Aorta (tissue), 5 donors: Measurements from ENCODE around the gene PLEKHA5. TPM values are rescaled to one million over a fixed set of nuclear protein-coding genes. Genes with fewer than 3 reads are reported as not detected.

ENCODE experiments used
- ATAC-seq: fragments of 200-7000 bp; cut with Tn5 transposase; one replicate; pipeline ENCODE4 v1.9.1; 2022; ENCODE audit warnings: moderate library complexity; ENCODE audit not compliant: low FRiP score
- DNase-seq, 2 donors: peaks; one replicate each; pipeline ENCODE4 v3.0.0-alpha.2; 2020
- H3K27ac ChIP-seq, 2 donors: one replicate each; pipeline ENCODE4 v1.5.1; 2013; ENCODE audit warnings: low read length in 2 of 2, mild to moderate bottlenecking in 2 of 2, moderate library complexity in 2 of 2, control low read depth in 1 of 2, inconsistent platforms in 1 of 2, low read depth in 1 of 2
- H3K27me3 ChIP-seq, 2 donors: one replicate each; pipeline ENCODE4 v1.6.1; 2013; ENCODE audit warnings: control low read depth in 1 of 2, low read length in 1 of 2, mild to moderate bottlenecking in 1 of 2, moderate library complexity in 1 of 2; ENCODE audit not compliant: insufficient read depth in 2 of 2, control insufficient read depth in 1 of 2
- H3K36me3 ChIP-seq, 2 donors: one replicate each; pipeline ENCODE4 v1.6.1; 2013; ENCODE audit warnings: control low read depth in 1 of 2, low read length in 1 of 2, mild to moderate bottlenecking in 1 of 2; ENCODE audit not compliant: insufficient read depth in 2 of 2, control insufficient read depth in 1 of 2
- H3K4me1 ChIP-seq, 2 donors: one replicate each; pipeline ENCODE4 v1.6.1; 2013; ENCODE audit warnings: low read length in 2 of 2, control low read depth in 1 of 2, mild to moderate bottlenecking in 1 of 2, moderate library complexity in 1 of 2; ENCODE audit not compliant: insufficient read depth in 2 of 2, control insufficient read depth in 1 of 2
- H3K4me3 ChIP-seq, 2 donors: one replicate each; pipeline ENCODE4 v1.5.1; 2013; ENCODE audit warnings: low read length in 2 of 2, control low read depth in 1 of 2, mild to moderate bottlenecking in 1 of 2
- H3K9me3 ChIP-seq: one replicate; pipeline ENCODE4 v1.6.1; 2013; ENCODE audit warnings: mild to moderate bottlenecking, low read length; ENCODE audit not compliant: control insufficient read depth
- WGBS, 2 donors: extraction: QIAGEN DNeasy Blood & Tissue Kit; methylation state at CpG; one replicate each; pipeline ENCODE4 v1.1.7; 2013; 5-methylcytosine and 5-hydroxymethylcytosine counted together
- intact Hi-C, 2 donors: fragments of 100-400 bp; cut with DNase I; formaldehyde crosslinking; loops; one replicate each; pipeline versions ENCODE4 v1.14.2 to v1.15.0; 2022
- polyA plus RNA-seq, 2 donors: library from polyadenylated mRNA; stranded (reverse); fragments of 200-250 nt; gene quantifications; one replicate each; pipeline ENCODE4 v1.2.3, GENCODE V29; 2013
- total RNA-seq, 2 donors: library from RNA; stranded (reverse); fragmentation: NEBNext Ultra II Directional; extraction: Animal tissue kit (Norgen Biotek cat#: 25700); gene quantifications; one replicate each; pipeline ENCODE4 v1.2.1, GENCODE V29; 2021
- donor health status: healthy with polysubstance abuse.
- donor health status: Bipolar disorder and iron deficiency.
- donor health status: DM: no; HTN: no; CAD: no.
- donor health status: DM: no; HTN: no; CAD: no.
- donor health status: DM: yes; HTN: yes; CAD: no.

The PLEKHA5 gene
- total and polyA plus RNA-seq, 4 donors: 11.0 to 56.0 (median 18.7) TPM

DNA sequence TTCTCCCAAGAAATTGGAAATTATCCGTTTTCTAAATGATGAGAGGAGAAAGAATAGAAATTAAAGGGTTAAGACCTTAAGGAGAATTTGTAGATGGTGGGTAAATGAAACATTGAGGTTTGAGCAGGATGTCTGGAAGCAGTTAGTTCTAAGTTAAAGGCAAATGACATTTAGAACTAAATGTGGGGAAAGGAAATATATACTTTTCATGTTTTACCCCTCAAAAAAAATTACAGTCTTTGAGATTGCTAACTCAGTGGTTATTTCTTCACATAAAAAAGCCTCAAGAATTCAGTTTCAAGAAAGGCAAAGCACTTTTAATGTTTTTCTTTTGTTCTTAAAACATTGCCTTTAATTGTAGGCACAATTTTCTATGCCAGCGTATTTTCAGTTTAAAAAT lies 114.0 kb downstream of the PLEKHA5 start:
- Histone ChIP-seq H3K27ac (peak overlapping the region in 1 of 2 donors; percentile 93), H3K36me3 (no peaks in the 10 kb centered on the region), H3K4me3 (no peak overlapping the region), H3K9me3 (no peaks in the 10 kb centered on the region), H3K4me1 (peaks cover 3 to 6% of the 10 kb centered on the region in 2 donors), H3K27me3 (no peaks in the 10 kb centered on the region)
- intact Hi-C loops: no loop called here
- WGBS, 2 donors: 12 to 21% methylated on average over 2 of the region's 2 CpGs
- no peak for DNase-seq
- no peak for ATAC-seq

GRCh38 chr12:19244312-19244711 lies 114.8 kb downstream of the PLEKHA5 start:
- intact Hi-C loops: no loop called here
- H3K4me3 ChIP-seq: no peak overlapping the region
- peak; percentile 55 for ATAC-seq

DNA sequence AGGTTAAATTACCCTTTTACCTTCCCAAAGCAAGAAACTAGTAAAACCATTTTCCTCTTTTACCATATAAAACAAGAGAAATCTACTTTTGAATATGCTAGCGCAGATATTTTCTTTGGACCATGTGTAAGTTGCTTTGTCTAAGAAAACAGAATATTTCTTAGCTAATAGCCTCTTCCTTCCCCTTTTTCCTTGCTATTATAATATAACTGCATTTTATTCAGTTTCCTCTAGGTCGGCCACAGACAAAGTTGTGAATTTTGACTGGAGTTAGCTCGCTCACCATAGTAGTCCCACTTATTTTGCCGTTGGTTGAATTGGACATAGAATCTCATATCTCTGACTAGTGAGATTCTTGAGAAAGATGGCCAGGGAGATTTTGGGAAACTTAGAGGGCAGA lies 115.6 kb downstream of the PLEKHA5 start:
- Histone ChIP-seq H3K4me1 (peaks cover 3% of the 10 kb centered on the region in 2 donors), H3K9me3 (no peaks in the 10 kb centered on the region), H3K4me3 (no peak overlapping the region), H3K27me3 (no peaks in the 10 kb centered on the region), H3K36me3 (no peaks in the 10 kb centered on the region), H3K27ac (no peak overlapping the region)
- 84% methylated on average over 4 of the region's 4 CpGs for WGBS, 2 donors
- no peak for ATAC-seq
- DNase-seq: no peak
- intact Hi-C loops: no loop called here

More at GRCh38 chr12:19244312-19244711, 114.8 kb downstream of the PLEKHA5 start:
- Histone ChIP-seq H3K36me3 (no peaks in the 10 kb centered on the region), H3K27ac (no peak overlapping the region), H3K4me1 (peaks cover 3% of the 10 kb centered on the region in 2 donors), H3K27me3 (no peaks in the 10 kb centered on the region), H3K9me3 (no peaks in the 10 kb centered on the region)
- DNase-seq: peak in 1 of 2 donors; percentile 55

- intact Hi-C loops: no loop called here
- H3K4me1 ChIP-seq: peaks cover 3% of the 10 kb centered on the region in 2 donors
- ATAC-seq (no peak), DNase-seq (no peak)
- H3K9me3 ChIP-seq: no peaks in the 10 kb centered on the region
- no peaks in the 10 kb centered on the region for H3K36me3 ChIP-seq
- H3K27ac ChIP-seq: no peak overlapping the region
- no peak overlapping the region for H3K4me3 ChIP-seq
- 85 to 86% methylated on average over 7 of the region's 7 CpGs for WGBS, 2 donors
- no peaks in the 10 kb centered on the region for H3K27me3 ChIP-seq
These were observed 116.1 kb downstream of the PLEKHA5 start for GRCh38 chr12:19245666-19246065.

GRCh38 chr12:19246933-19247332 lies 117.4 kb downstream of the PLEKHA5 start:
- Histone ChIP-seq H3K27me3 (no peaks in the 10 kb centered on the region), H3K4me3 (no peak overlapping the region), H3K27ac (no peak overlapping the region), H3K9me3 (no peaks in the 10 kb centered on the region), H3K4me1 (peaks cover 0 to 3% of the 10 kb centered on the region in 2 donors), H3K36me3 (no peaks in the 10 kb centered on the region)
- DNase-seq: no peak
- ATAC-seq: no peak
- WGBS, 2 donors: 91 to 95% methylated on average over 4 of the region's 4 CpGs
- intact Hi-C loops: no loop called here

DNA sequence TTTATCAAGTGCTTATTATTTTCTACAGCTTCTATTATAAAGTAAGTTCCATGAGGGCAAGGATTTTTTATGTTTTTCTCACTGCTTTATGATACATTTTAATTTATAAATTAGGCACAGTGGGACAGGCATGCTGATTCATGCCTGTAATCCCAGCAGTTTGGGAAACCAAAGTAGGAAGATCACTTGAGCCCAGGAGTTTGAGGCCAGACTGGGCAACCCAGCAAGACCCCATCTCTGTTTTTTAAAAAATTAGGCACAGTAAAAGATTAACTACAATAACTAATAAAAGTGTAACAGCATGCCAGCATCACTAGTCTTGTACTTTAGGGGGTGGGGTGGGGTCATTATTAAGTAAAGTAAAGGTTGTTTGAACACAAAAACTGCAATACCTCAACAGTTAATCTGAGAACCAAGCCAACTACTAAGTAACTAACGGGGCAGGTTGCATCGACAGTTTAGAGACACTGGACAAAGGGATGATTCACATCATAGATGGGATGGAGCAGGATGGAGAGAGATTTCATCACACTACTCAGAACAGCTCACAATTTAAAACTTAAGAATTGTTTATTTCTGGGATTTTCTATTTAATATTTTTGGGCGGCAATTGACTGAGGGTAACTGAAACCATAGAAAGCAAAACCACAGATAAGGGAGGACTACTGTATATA lies 119.5 kb downstream of the PLEKHA5 start:
- H3K27ac ChIP-seq: no peak overlapping the region
- no peaks in the 10 kb centered on the region for H3K36me3 ChIP-seq
- no peaks in the 10 kb centered on the region for H3K4me1 ChIP-seq
- no peaks in the 10 kb centered on the region for H3K9me3 ChIP-seq
- ATAC-seq (no peak), DNase-seq (no peak)
- H3K4me3 ChIP-seq: no peak overlapping the region
- intact Hi-C loops: no loop called here
- H3K27me3 ChIP-seq: no peaks in the 10 kb centered on the region
- WGBS, 2 donors: 95 to 96% methylated on average over 3 of the region's 3 CpGs

DNA sequence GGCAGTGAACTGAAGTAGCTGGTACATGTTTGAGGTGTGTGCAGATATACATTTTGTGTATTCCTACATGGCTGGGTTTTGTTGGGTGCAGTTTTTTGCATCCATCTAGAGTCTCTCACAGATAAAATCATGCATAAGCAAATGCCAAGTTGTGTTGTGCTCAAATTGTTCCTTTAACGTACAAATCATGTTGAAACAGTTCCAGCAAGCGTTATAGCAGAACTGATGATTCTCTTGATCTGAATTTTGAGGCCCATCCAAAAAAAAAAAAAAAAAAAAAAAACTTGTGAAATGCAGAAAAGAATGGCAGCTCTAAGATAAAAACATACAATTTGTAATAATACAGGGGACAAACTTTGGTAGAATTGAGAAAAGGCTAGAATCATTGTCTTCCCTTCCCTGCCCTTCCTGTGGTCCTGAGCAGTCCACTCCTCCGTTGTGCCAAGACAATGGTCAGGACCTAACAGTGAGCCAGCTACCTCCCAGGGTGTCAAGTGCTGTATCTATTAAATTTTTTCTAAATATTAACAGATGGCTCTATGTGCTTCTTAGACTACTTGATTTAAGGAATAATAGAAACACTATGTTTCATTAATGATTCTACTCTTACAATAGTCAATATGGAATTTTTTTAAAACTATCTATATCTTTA lies 122.1 kb downstream of the PLEKHA5 start:
- 69 to 76% methylated on average over 3 of the region's 3 CpGs for WGBS, 2 donors
- Histone ChIP-seq H3K4me1 (no peaks in the 10 kb centered on the region), H3K9me3 (no peaks in the 10 kb centered on the region), H3K27ac (no peak overlapping the region), H3K27me3 (no peaks in the 10 kb centered on the region), H3K36me3 (no peaks in the 10 kb centered on the region), H3K4me3 (no peak overlapping the region)
- intact Hi-C loops: no loop called here
- DNase-seq (no peak), ATAC-seq (no peak)

GRCh38 chr12:19260135-19260534 lies 130.6 kb downstream of the PLEKHA5 start:
- intact Hi-C loops: no loop called here
- Histone ChIP-seq H3K27me3 (no peaks in the 10 kb centered on the region), H3K9me3 (no peaks in the 10 kb centered on the region), H3K4me1 (no peaks in the 10 kb centered on the region), H3K27ac (no peak overlapping the region), H3K36me3 (no peaks in the 10 kb centered on the region), H3K4me3 (no peak overlapping the region)
- DNase-seq: no peak
- 96 to 98% methylated on average over 2 of the region's 2 CpGs for WGBS, 2 donors
- ATAC-seq: no peak

- Histone ChIP-seq H3K27ac (no peak overlapping the region), H3K9me3 (no peaks in the 10 kb centered on the region), H3K4me1 (no peaks in the 10 kb centered on the region), H3K36me3 (no peaks in the 10 kb centered on the region), H3K4me3 (no peak overlapping the region), H3K27me3 (no peaks in the 10 kb centered on the region)
- intact Hi-C loops: no loop called here
- no peak for ATAC-seq
- 95 to 97% methylated on average over 4 of the region's 4 CpGs for WGBS, 2 donors
- DNase-seq: no peak
These were observed 132.2 kb downstream of the PLEKHA5 start for GRCh38 chr12:19261773-19262172.
